ENCODE results near the gene CACNA1A. TPM values are rescaled to one million over a fixed set of nuclear protein-coding genes. Genes with fewer than 3 reads are reported as not detected.

CACNA1A gene
- total RNA-seq, 2 experiments from 2014 or later, result 0.21 to 0.44 TPM

- CTCF ChIA-PET, result no interaction called here
Measured at GRCh38 chr19:13334801-13335481, 171.3 kb downstream of the CACNA1A start.

GRCh38 chr19:13330285-13330684 lies 176.0 kb downstream of the CACNA1A start:
- POLR2A ChIA-PET, result no interaction called here

More at GRCh38 chr19:13334801-13335481, 171.3 kb downstream of the CACNA1A start:
- POLR2A ChIA-PET, result no interaction called here

GRCh38 chr19:13329766-13330165 lies 176.5 kb downstream of the CACNA1A start:
- CTCF ChIA-PET, result interaction anchor here (1.5 kb wide), 1 partner anchor 13 kb away, joined by 6 read pairs; no protein-coding TSS in a partner anchor
- POLR2A ChIA-PET, result no interaction called here

More at GRCh38 chr19:13330285-13330684, 176.0 kb downstream of the CACNA1A start:
- CTCF ChIA-PET, result no interaction called here

GRCh38 chr19:13328241-13328640 lies 178.0 kb downstream of the CACNA1A start:
- CTCF ChIA-PET, result interaction anchor here (1.5 to 1.7 kb wide), 2 partner anchors 14 to 178 kb away, joined by 4 to 6 read pairs; partner anchors contain the start of gene CACNA1A
- POLR2A ChIA-PET, result interaction anchor here (0.6 kb wide), 1 partner anchor 8 kb away, joined by 13 read pairs; no protein-coding TSS in a partner anchor

- ChIA-PET CTCF (no interaction called here), POLR2A (no interaction called here)
Measured at GRCh38 chr19:13319526-13319925, 186.8 kb downstream of the CACNA1A start.

GRCh38 chr19:13318190-13318589 lies 188.1 kb downstream of the CACNA1A start:
- ChIA-PET POLR2A (no interaction called here), CTCF (no interaction called here)

- ChIA-PET POLR2A (no interaction called here), CTCF (no interaction called here)
Measured at GRCh38 chr19:13315495-13315894, 190.8 kb downstream of the CACNA1A start.

- CTCF ChIA-PET, result no interaction called here
Measured at GRCh38 chr19:13314761-13315160, 191.5 kb downstream of the CACNA1A start.

GRCh38 chr19:13313875-13314274 lies 192.4 kb downstream of the CACNA1A start:
- ChIA-PET POLR2A (no interaction called here), CTCF (no interaction called here)

More at GRCh38 chr19:13314761-13315160, 191.5 kb downstream of the CACNA1A start:
- POLR2A ChIA-PET, result no interaction called here

- POLR2A ChIA-PET, result no interaction called here
- CTCF ChIA-PET, result no interaction called here
Measured at GRCh38 chr19:13309864-13310263, 196.4 kb downstream of the CACNA1A start.

GRCh38 chr19:13303381-13304129 lies 202.7 kb downstream of the CACNA1A start:
- CTCF ChIA-PET, result no interaction called here
- POLR2A ChIA-PET, result interaction anchor here (0.6 kb wide), 1 partner anchor 201 kb away, joined by 3 read pairs; no protein-coding TSS in a partner anchor

- ChIA-PET POLR2A (interaction anchor here (1.1 kb wide), 1 partner anchor 33 kb away, joined by 3 read pairs; no protein-coding TSS in a partner anchor), CTCF (interaction anchor here (0.5 kb wide), 1 partner anchor 914 kb away, joined by 3 read pairs; no protein-coding TSS in a partner anchor)
Measured at GRCh38 chr19:13302526-13303270, 203.6 kb downstream of the CACNA1A start.

GRCh38 chr19:13301627-13302334 lies 204.5 kb downstream of the CACNA1A start:
- ChIA-PET CTCF (interaction anchor here (0.5 kb wide), 1 partner anchor 915 kb away, joined by 3 read pairs; no protein-coding TSS in a partner anchor), POLR2A (interaction anchor here (1.1 kb wide), 1 partner anchor 34 kb away, joined by 3 read pairs; no protein-coding TSS in a partner anchor)

GRCh38 chr19:13300421-13301030 lies 205.8 kb downstream of the CACNA1A start:
- ChIA-PET CTCF (no interaction called here), POLR2A (no interaction called here)

GRCh38 chr19:13299838-13300237 lies 206.4 kb downstream of the CACNA1A start:
- ChIA-PET CTCF (no interaction called here), POLR2A (no interaction called here)

- CTCF ChIA-PET, result interaction anchor here (0.7 kb wide), 1 partner anchor 327 kb away, joined by 3 read pairs; no protein-coding TSS in a partner anchor
- POLR2A ChIA-PET, result no interaction called here
Measured at GRCh38 chr19:13298565-13299481, 207.5 kb downstream of the CACNA1A start.

- ChIA-PET CTCF (no interaction called here), POLR2A (no interaction called here)
Measured at GRCh38 chr19:13297023-13297422, 209.3 kb downstream of the CACNA1A start.
